Smooth muscle cell (in vitro differentiated cells): ENCODE data around the gene TET3. TPM values are rescaled to one million over a fixed set of nuclear protein-coding genes. Genes with fewer than 3 reads are reported as not detected.

Source experiments
- DNase-seq: peaks from one replicate; lab custom pipeline; 2025; ENCODE audit not compliant: unreplicated experiment; lab: John Stamatoyannopoulos, UW
- H2AFZ ChIP-seq: fragments of 200-600 bp; sonication (generic); 2 replicates; pipeline ENCODE4 v1.6.0; 2016; ENCODE audit warnings: antibody characterized with exemption, low read depth, mild to moderate bottlenecking
- H3F3A ChIP-seq: fragments of 200-600 bp; sonication (generic); 2 replicates; pipeline ENCODE4 v1.6.0; 2017; ENCODE audit warnings: antibody characterized with exemption, low read depth
- H3K27ac ChIP-seq: fragments of 200-600 bp; sonication (generic); 2 replicates; pipeline ENCODE4 v1.5.1; 2016; ENCODE audit warnings: low read depth, mild to moderate bottlenecking
- H3K27me3 ChIP-seq: fragments of 200-600 bp; sonication (generic); 2 replicates; pipeline ENCODE4 v1.6.1; 2016; ENCODE audit warnings: low read depth, mild to moderate bottlenecking
- H3K36me3 ChIP-seq: fragments of 200-600 bp; sonication (generic); 2 replicates; pipeline ENCODE4 v1.5.1; 2016; ENCODE audit warnings: low read depth
- H3K4me1 ChIP-seq: fragments of 200-600 bp; sonication (generic); 2 replicates; pipeline ENCODE4 v1.5.1; 2016; ENCODE audit warnings: low read depth
- H3K4me2 ChIP-seq: fragments of 200-600 bp; sonication (generic); 2 replicates; pipeline ENCODE4 v1.6.0; 2016; ENCODE audit warnings: mild to moderate bottlenecking
- H3K4me3 ChIP-seq: fragments of 200-600 bp; sonication (generic); 2 replicates; pipeline ENCODE4 v1.5.1; 2016; ENCODE audit warnings: mild to moderate bottlenecking
- H3K79me2 ChIP-seq: fragments of 200-600 bp; sonication (generic); 2 replicates; pipeline ENCODE4 v1.6.0; 2016; ENCODE audit warnings: low read depth, mild to moderate bottlenecking
- H3K9ac ChIP-seq: fragments of 200-600 bp; sonication (generic); 2 replicates; pipeline ENCODE4 v1.6.0; 2016; ENCODE audit warnings: low read depth
- H3K9me3 ChIP-seq: fragments of 200-600 bp; sonication (generic); replicated peaks from 2 replicates; pipeline ENCODE4 v1.5.1; 2016; ENCODE audit warnings: low read depth
- H4K20me1 ChIP-seq: fragments of 200-600 bp; sonication (generic); 2 replicates; pipeline ENCODE4 v1.6.0; 2016; ENCODE audit warnings: low read depth
- WGBS: methylation state at CpG from one replicate; pipeline ENCODE4 v1.1.7; 2016; ENCODE audit warnings: low lambda C conversion rate; 5-methylcytosine and 5-hydroxymethylcytosine counted together
- polyA plus RNA-seq: library from polyadenylated mRNA; unstranded; fragments of >200 nt; fragmentation: Nextera tagmentation; extraction: Ambion mirVana; gene quantifications from 2 replicates; pipeline ENCODE4 v1.2.1, GENCODE V29; 2016
- total RNA-seq: library from RNA; depleted of rRNA; stranded (reverse); fragments of >200 nt; gene quantifications from 2 replicates; pipeline ENCODE4 v1.2.3, GENCODE V29; 2014
- TF ChIP-seq, protein P1 (sequence below): fragments of 200-600 bp; sonication (generic); IDR thresholded peaks from 2 replicates; pipeline ENCODE4 v1.5.1; 2017; ENCODE audit warnings: borderline replicate concordance, mild to moderate bottlenecking, antibody characterized with exemption; ENCODE audit not compliant: insufficient read depth, poor library complexity, severe bottlenecking

The TET3 gene
- total and polyA plus RNA-seq, 2 experiments from 2014 or later, result 3.2 to 12.7 TPM

DNA sequence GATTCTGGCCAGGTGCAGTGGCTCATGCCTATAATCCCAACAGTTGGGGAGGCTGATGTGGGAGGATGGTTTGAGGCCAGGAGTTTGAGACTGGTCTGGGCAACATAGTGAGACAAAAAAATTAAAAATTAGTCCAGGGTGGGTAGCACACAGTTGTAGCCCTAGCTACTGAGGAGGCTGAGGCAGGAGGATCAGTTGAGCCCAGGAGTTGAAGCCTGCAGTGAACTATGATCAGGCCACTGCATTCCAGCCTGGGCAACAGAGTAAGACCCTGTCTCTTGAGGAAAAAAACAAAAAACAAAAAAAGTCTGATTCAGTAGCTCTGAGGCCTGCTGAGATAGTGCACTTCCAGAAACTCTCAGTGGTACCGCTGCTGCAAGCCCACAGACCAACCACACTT is 7.9 kb upstream of the TET3 start:
- Histone ChIP-seq H3K4me1 (peaks cover 11% of the 10 kb centered on the region), H3K4me3 (no peak overlapping the region), H3K9ac (no peak overlapping the region), H2AFZ (no peak overlapping the region), H3K27ac (no peak overlapping the region), H3K79me2 (no peaks in the 10 kb centered on the region), H3K27me3 (no peaks in the 10 kb centered on the region), H4K20me1 (no peaks in the 10 kb centered on the region), H3K9me3 (no peaks in the 10 kb centered on the region), H3F3A (no peaks in the 10 kb centered on the region), H3K4me2 (no peak overlapping the region), H3K36me3 (no peaks in the 10 kb centered on the region)
- TF ChIP-seq, protein P1, sequence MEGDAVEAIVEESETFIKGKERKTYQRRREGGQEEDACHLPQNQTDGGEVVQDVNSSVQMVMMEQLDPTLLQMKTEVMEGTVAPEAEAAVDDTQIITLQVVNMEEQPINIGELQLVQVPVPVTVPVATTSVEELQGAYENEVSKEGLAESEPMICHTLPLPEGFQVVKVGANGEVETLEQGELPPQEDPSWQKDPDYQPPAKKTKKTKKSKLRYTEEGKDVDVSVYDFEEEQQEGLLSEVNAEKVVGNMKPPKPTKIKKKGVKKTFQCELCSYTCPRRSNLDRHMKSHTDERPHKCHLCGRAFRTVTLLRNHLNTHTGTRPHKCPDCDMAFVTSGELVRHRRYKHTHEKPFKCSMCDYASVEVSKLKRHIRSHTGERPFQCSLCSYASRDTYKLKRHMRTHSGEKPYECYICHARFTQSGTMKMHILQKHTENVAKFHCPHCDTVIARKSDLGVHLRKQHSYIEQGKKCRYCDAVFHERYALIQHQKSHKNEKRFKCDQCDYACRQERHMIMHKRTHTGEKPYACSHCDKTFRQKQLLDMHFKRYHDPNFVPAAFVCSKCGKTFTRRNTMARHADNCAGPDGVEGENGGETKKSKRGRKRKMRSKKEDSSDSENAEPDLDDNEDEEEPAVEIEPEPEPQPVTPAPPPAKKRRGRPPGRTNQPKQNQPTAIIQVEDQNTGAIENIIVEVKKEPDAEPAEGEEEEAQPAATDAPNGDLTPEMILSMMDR, result no peak
- DNase-seq, result no peak
- WGBS, result 79% methylated on average over 1 of the region's 1 CpG

DNA sequence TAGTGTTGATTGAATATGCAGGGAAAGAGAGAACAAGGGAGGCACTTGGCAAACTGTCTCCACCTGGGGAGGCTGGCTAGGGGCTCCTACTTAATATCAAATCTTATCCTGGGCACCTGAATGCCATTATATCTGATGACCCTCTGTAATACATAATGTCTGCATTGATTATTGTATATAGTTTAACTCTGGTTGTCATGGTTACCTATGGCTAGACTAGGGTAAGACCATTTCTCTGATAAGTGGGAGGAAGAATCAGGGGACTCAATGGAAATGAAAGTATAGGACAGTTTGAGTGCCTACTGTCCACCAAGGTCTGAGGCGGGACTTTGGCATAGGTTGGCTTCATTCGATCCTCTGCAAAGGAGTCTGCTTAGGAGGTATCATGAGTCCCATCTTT is 7.2 kb upstream of the TET3 start:
- Histone ChIP-seq H3K4me2 (no peak overlapping the region), H3K4me1 (peaks cover 13% of the 10 kb centered on the region), H2AFZ (no peak overlapping the region), H3K9ac (no peak overlapping the region), H3K27me3 (no peaks in the 10 kb centered on the region), H3K9me3 (no peaks in the 10 kb centered on the region), H3K4me3 (no peak overlapping the region), H3F3A (no peaks in the 10 kb centered on the region), H4K20me1 (no peaks in the 10 kb centered on the region), H3K27ac (no peak overlapping the region), H3K36me3 (no peaks in the 10 kb centered on the region), H3K79me2 (no peaks in the 10 kb centered on the region)
- no peak for DNase-seq
- TF ChIP-seq, protein P1, result no peak
- 96% methylated on average over 2 of the region's 2 CpGs for WGBS

DNA sequence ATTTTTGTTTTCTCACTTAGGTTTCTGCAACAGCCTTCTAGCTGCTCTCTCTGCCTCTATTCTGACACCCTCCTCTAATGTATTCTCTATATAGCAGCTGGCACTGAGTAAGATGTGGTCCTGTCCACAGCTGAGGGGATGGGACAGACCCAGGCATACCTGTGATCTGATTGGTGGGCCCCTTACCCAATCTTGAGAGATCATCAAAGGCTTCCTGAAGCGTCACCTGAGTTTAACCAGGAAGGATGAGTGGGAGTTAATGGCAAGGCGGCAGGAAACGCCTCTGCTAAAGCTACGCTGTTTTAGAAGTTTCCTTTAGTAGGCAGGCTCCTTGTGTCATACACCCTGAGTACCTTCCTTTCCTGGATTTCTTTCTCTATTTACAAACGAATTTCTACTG is 5.7 kb upstream of the TET3 start:
- Histone ChIP-seq H3K79me2 (no peaks in the 10 kb centered on the region), H4K20me1 (no peaks in the 10 kb centered on the region), H3F3A (peaks cover 7% of the 10 kb centered on the region), H3K27me3 (no peaks in the 10 kb centered on the region), H3K4me2 (no peak overlapping the region), H3K4me1 (peaks cover 23% of the 10 kb centered on the region), H3K4me3 (no peak overlapping the region), H3K27ac (no peak overlapping the region), H2AFZ (no peak overlapping the region), H3K9ac (no peak overlapping the region), H3K9me3 (no peaks in the 10 kb centered on the region), H3K36me3 (no peaks in the 10 kb centered on the region)
- TF ChIP-seq, protein P1, result no peak
- WGBS, result 47% methylated on average over 5 of the region's 5 CpGs
- no peak for DNase-seq

DNA sequence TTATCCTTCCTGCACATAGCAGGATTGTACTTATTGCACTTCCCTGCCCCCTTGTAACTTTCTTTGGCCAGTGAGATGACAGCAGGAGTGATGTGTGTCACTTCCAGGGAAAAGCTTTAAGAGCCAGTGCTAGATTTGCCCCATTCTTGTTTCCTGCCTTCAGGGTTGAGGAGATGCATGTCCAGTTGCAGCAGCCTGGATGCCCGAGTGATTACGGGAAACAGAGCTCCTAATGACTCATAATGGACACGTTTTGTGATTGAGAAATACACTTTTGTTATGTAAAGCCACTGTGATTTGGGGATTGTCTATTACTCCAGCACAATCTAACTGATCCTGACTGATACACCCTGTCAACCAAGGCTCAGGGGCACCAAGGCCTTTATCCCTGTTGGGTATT is 5.0 kb upstream of the TET3 start:
- no peak for DNase-seq
- Histone ChIP-seq H4K20me1 (no peaks in the 10 kb centered on the region), H2AFZ (no peak overlapping the region), H3F3A (peaks cover 8% of the 10 kb centered on the region), H3K4me1 (peaks cover 26% of the 10 kb centered on the region), H3K4me3 (no peak overlapping the region), H3K27me3 (no peaks in the 10 kb centered on the region), H3K27ac (no peak overlapping the region), H3K36me3 (no peaks in the 10 kb centered on the region), H3K9me3 (no peaks in the 10 kb centered on the region), H3K9ac (no peak overlapping the region), H3K79me2 (no peaks in the 10 kb centered on the region), H3K4me2 (peak overlapping the region; percentile 11)
- 6% methylated on average over 3 of the region's 3 CpGs for WGBS
- TF ChIP-seq, protein P1, result no peak
